ENCODE data around the gene CD300LG.
"Not testable (repeated sequence)": the region's sequence is repeated elsewhere in the genome, so short reads cannot be mapped to it uniquely, and the experiment has no call there.

CD300LG gene

DNA sequence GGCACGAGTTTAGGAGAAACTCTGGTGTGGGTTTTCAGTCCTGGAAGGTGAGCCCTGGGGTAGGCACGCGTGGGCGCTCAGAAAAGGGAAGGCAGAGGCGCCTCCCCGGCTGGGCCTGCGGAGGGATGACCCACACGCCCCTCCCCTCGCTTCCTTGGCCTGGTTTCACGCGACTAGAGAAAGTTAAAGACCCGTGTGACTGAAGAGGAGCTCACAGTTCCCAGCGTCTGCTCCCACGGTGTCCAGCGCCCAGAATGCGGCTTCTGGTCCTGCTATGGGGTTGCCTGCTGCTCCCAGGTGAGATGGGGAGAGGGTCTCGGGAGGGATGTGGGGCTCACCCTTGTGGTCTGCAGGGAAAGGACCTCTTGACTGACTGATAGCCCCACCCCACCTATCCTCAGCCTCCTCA is at the start of gene CD300LG:
Gene CD300LG, plus strand, starts transcription at position 214 of the 409 bp plus-strand sequence. Its CDS starts 41 bp downstream, at position 255.
- DNase-seq, result no peak

GRCh38 chr17:43798024-43798423 is 49.0 kb upstream of the CD300LG start:
- not testable (repeated sequence) for DNase-seq

GRCh38 chr17:43799047-43799446 is 47.9 kb upstream of the CD300LG start:
- DNase-seq, result no peak

- no peak for DNase-seq
Observed at GRCh38 chr17:43800736-43801135, 46.2 kb upstream of the CD300LG start.

DNA sequence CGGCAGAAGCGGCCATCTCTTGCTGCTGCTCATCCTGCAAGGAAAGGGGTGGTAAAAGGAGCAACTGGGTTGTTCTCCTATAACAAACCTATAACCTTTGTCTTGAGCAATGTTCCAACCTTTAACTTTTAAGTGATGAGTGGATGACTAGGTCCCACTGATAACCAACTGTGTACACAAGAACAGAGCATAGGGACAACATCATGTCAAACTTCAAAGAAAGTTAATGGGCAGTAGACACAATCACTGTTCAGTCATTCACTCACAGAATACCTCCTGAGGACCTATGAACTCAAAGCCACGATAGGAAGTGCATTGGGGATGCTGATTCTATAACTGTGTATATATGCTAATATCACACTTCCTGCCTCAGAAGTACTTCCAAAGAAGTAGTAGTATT is 45.1 kb upstream of the CD300LG start:
- DNase-seq, result no peak

DNA sequence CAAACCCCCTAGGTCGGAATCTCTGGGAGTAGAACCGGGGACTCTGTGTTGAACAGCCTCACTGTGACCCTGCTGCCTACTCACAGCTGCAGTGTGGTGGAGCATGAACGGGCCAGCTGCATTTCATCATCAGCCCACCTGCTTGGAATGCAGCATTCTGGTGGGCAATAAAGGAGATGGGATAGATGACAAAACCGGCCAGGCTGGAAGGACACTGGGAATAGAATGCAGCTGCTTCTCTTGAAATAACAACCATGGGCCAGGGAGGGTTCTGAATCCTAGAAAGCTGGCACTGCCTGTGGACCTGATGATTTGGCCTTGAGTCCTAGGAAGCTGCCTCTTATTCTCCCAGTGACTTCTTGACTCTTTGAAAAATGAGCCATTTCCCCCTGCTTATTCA is 43.2 kb upstream of the CD300LG start:
- no peak for DNase-seq

DNA sequence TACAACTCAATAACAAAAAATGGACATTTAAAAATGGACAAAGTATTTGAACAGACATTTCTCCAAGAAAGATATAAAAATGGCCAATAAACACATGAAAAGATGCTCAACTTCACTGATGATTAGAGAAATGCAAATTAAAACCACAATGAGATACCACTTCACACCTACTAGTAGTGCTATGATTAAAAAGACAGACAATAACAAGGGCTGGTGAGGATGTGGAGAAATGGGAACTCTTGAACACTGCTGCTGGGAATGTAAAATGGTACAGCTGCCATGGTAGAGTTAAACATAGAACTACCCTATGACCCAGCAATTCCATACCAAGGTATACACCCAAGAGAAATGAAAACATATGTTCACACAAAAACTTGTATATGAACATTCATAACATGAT is 41.9 kb upstream of the CD300LG start:
- no peak for DNase-seq

GRCh38 chr17:43808076-43808475 is 38.9 kb upstream of the CD300LG start:
- no peak for DNase-seq

DNA sequence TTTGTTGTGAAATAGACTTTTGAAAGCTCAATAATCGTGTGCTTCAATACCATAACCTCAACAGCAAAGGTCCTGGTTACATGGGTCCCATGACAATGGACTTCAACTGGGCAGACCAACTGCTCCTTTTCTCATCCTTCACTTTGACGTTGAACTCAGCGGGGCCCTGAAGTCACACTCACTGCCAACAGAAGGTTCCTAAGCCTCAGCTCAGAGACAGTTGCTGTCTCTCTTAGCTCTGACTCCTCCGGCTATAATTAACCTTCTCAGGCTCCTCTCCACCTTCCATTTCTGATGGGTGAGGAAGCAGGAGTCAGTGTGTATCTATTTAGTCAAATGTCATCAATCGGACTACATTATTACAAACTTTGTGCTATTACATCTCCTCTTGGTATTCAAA is 37.9 kb upstream of the CD300LG start:
- DNase-seq, result no peak

- no peak for DNase-seq
Observed at GRCh38 chr17:43810226-43810715, 36.7 kb upstream of the CD300LG start.

DNA sequence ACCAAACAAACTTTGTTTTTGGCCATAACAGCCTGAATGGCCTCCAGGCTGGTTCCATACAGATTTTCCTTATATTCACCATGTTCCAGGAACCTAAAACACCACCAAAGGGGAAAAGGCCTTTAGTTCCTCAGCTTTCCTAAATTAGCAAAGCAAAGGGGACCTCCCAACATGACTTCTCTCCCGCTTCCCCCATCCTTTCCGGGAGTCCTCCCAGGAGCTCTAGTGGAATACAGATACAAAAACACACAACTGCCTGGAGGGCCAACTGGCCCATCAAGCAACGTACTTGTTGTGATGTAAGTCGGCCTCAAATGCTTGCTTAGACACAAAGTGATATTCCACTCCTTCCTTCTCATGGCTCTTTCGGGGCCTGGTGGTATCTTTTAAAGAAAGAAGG is 36.2 kb upstream of the CD300LG start:
- no peak for DNase-seq

GRCh38 chr17:43812396-43813265 is 34.3 kb upstream of the CD300LG start:
- no peak for DNase-seq

DNA sequence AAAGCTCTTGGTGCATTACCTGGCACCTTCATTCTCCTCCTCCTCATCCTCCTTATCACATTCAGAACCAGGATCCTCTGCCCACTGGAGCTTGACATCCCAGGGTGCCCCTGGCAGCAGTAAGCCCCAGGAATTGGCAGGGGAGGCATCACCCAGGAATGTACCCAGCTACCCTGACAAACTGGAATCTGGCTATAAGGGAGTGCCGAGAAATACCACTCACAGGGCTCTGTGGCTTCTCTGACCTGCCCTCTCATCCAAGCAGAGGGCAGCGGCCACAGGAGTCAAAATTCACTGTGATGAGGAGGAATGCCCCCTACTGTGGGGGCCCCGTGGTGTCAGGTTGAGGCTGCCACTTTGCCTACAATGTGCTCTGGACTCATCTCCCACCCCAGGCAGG is 33.6 kb upstream of the CD300LG start:
- DNase-seq, result no peak

GRCh38 chr17:43814026-43814425 is 33.0 kb upstream of the CD300LG start:
- DNase-seq, result no peak

DNA sequence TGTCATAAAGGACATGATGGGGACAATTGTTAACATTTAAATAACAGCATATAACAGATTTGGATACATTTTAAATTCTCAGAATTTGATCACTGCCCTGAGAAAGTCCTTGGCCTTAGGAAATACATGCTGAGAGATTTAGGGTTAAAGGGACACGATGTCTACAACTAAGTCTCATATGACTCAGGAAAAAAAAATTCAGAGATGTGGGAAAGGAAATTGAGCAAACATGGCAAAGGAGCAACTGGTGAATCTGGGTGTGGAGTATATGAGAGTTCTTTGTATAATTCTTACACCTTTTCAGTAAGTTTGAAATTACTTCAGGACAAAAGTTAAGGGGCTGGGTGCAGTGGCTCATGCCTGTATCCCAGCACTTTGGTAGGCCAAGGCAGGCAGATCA is 32.3 kb upstream of the CD300LG start:
- DNase-seq, result no peak

DNA sequence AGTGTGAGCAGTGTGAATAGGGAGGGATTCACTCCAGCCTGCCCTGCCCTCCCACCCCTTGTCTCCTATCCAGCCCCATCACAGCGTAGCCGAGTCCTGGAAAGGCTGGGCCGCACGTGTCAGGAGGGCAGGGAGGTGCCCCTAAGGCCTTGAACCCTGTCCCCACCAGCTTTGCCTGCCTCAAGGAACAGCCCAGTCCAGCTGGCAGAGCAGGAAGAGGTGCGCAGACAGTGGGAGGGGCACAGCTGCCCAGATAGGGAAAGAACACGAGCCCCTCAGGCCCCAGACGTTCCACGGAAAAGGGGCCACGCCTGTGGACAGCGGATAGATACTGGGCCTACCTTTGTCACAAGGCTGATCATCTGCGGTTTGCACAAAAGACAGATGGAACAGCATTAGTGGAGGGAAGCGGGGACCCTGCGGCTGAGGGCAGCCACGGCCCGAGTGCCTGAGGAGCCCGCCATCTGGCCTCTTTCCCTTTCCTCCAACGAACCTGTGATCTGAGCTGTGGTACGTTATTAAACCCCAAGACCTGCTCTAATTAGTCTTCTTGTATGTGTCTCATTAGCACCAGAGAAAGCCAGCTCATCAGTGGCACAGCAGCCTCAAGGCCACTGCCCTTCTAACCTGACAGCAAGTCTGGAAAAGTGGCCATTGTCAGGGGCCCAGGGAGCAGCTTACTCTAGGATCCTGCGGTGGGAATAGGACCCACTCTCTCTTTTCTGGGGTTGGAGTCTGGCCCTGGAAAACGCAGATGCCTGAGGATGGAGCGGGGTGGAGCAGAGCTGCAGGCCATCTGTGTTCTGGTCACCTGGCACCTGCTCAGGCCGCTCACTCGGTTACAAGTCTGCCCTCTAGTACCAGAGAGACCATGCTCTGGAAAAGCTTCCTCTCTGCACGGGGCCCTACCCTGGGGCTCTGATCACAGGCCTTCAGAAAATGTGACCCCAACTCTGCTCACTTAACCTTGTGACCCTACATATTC is 30.3 kb upstream of the CD300LG start:
- no peak for DNase-seq

- DNase-seq, result no peak
Observed at GRCh38 chr17:43817826-43818225, 29.1 kb upstream of the CD300LG start.

- DNase-seq, result no peak
Observed at GRCh38 chr17:43818966-43819365, 28.0 kb upstream of the CD300LG start.

DNA sequence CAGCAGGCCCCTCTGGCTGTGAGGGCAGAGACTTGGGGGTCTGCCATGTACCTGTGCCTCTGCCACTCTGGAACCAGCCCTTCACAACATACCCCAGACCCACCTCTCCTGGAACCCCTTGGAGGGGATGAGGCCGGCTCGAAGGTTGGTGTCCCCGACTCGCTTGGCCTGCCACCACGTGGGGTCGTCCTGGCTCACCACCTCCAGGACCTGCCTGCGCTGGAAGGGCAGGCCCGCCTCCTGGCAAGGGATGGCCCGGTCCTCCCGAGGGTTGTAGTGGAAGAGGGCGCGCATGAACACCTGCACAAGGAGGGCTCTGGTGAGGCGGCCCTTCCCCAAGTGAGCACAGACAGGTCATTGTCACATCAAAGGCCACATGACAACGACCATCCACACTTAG is 26.2 kb upstream of the CD300LG start:
- DNase-seq, result no peak

- no peak for DNase-seq
Observed at GRCh38 chr17:43822570-43823190, 24.3 kb upstream of the CD300LG start.

DNA sequence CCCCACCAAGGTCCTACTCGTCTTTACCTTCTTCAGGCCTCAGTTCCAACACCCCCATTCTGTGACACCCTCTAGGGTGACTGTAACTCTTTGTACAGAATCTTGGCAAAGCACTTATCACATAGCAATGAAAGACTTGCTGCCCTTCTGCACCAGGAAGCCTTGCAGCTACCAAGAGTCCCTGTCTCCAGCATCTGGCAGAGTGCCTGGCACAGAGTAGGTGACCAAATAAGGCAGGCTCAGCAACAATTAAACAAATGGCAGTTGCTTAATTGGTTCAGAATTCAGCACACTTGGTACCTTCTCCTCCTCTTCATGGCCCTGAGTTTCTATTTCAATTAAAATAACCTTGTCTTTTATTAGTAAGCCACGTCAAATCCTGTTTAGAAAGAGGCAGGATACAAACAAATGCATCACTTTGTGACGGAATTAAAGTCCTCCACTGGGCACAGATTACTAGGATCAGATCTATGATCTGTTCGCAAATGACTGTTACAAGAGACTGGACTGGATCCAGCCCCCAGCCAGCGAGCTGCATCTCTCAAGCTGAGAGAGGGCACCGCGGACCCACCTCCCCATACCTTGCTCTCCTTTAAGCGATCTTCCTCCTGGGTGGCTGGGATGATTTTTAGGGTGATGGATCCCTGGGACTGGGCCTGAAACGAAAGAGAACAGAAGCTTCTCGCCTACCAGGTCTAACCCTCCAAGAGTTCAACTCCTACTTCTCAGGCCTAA is 23.5 kb upstream of the CD300LG start:
- no peak for DNase-seq

DNA sequence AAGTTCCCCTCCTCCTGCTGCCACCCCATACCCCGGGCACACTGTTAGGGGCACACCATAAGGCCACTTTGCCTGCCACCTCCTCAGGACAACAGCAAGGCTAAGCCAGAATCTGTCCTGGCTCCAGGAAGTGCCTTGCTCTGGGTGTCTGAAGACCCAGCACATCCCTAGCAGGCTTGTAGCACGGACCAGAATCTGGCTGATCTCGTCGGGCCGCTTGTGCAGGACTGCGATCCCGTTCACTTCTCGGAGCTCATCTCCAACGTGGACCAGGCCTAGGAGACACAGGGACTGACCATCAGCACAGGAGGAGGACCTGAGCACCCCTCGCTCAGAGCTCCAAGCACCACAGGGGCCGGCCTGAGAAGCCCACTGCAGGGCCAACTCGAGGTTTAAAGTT is 21.4 kb upstream of the CD300LG start:
- no peak for DNase-seq

All from NCI-H446 treated with DMSO at 0.1 percent for 48 hours (cell line).